Urothelium cell line (cell line): Measurements from ENCODE around the gene ZNF326.

Source experiments
- DNase-seq: peaks from one replicate; pipeline ENCODE4 v3.0.0; 2011; ENCODE audit warnings: low spot score, mixed read lengths
- FAIRE-seq: peaks from 2 replicates; lab custom pipeline; 2011; peaks lifted over from hg19 to GRCh38; lab: Jason Lieb, UNC

The ZNF326 gene, protein sequence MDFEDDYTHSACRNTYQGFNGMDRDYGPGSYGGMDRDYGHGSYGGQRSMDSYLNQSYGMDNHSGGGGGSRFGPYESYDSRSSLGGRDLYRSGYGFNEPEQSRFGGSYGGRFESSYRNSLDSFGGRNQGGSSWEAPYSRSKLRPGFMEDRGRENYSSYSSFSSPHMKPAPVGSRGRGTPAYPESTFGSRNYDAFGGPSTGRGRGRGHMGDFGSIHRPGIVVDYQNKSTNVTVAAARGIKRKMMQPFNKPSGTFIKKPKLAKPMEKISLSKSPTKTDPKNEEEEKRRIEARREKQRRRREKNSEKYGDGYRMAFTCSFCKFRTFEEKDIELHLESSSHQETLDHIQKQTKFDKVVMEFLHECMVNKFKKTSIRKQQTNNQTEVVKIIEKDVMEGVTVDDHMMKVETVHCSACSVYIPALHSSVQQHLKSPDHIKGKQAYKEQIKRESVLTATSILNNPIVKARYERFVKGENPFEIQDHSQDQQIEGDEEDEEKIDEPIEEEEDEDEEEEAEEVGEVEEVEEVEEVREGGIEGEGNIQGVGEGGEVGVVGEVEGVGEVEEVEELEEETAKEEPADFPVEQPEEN

GRCh38 chr1:89994805-89995597, at the start of gene ZNF326:
TSS of gene ZNF326 (plus strand) at chr1:89995110. CDS start at chr1:89995258, 148 bp downstream.
- FAIRE-seq, result peak; percentile 90
- DNase-seq, result peak; percentile 99

- FAIRE-seq (no peak), DNase-seq (peak; percentile 31)
Observed at GRCh38 chr1:89945852-89946476, 48.9 kb upstream of the ZNF326 start.

GRCh38 chr1:89946532-89946931, 48.4 kb upstream of the ZNF326 start:
- DNase-seq, result no peak
- FAIRE-seq, result no peak

GRCh38 chr1:89948722-89949345, 46.1 kb upstream of the ZNF326 start:
- no peak for FAIRE-seq
- no peak for DNase-seq

DNA sequence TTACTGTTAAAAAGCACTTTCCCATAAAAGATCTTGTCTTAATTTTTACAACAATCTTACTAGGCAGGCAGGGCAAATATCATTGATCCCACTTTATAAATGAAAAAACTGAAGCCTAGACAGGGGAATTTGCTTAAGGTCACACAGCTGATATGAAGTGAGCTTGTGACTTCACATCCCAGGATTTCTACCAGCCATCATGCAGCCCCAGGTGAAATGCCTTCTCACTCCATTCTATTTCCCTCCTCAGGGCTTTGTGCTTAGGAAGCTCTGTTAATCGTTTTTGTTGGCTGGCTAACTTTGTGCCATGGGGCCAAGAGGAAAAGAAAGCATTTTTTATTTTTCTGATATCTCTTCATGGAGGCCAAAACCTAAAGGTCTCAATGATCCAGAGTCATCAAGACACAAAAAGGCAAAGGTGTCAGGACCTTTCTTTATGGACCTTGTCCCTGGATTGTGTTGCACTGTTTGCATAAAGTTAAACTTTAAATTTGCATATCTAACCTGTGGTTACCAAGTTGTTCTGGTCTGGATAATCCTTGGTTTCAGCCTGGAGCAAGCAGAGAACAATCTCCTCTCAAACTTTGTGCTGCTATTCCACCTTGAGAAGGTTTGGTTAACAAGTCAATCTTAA, 44.8 kb upstream of the ZNF326 start:
- FAIRE-seq, result no peak
- DNase-seq, result no peak

DNA sequence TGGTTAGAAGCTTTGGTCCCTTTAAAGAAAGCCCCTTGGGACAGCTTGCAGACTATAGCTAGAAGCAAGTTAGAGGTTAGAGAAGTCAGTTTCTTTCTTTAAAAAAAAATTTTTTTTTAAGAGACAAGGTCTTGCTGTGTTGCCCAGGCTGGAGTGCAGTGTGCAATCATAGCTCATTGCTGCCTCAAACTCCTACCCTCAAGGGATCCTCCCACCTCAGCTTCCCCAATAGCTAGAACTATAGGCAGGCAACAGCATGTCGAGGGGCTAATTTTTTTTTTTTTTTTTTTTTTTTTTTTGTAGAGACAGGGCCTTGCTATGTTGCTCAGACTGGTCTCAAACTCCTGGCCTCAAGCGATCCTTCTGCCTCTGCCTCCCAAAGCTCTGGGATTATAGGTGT, 44.2 kb upstream of the ZNF326 start:
- no peak for FAIRE-seq
- no peak for DNase-seq

- FAIRE-seq, result no peak
- DNase-seq, result no peak
Observed at GRCh38 chr1:89951766-89952604, 42.9 kb upstream of the ZNF326 start.

DNA sequence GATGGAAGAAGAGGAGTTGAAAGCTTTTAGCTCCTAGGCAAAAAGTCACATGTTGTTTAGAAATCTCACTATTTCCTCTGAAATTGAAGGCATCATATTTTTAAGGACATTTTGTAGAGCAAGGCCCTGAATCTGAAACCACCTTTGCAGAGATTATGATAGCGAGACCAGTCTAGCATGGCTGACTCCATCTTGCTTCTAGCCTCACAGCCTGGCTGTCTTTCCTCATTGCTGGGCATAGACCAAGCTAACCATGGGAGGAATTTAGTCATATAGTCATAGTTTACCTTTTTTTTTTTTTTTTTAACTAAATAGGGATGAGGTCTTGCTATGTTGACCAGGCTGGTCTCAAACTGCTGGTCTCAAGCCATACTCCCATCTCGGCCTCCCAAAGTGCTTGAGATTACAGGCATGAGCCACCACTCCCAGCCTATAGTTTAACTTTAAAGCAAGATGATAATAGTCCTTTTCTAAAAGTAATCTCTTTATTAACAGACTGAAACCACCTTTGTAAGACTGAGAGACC, 42.2 kb upstream of the ZNF326 start:
- DNase-seq (no peak), FAIRE-seq (no peak)

DNA sequence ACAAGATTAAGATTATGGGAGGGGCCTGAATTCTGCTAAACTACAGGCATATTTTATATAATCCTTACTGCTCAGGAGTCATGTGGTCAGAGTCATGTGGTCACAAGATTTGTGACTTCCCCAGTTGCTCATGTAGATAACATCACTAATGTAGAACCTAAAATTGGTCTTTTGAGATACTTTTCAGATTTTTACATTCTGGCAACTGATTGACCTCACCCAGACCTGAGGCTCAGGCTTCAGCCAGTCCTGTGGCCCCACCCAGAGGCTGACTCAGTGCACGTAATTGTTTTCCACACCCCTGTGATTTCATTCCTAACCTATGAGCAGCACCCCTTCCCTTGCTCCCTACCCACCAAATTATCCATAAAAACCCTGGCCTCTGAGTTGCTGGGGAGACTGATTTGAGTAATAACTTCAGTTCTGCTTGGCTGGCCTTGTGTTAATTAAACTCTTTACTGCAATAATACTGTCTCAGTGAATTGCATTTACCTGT, 41.7 kb upstream of the ZNF326 start:
- peak; percentile 60 for DNase-seq
- no peak for FAIRE-seq

DNA sequence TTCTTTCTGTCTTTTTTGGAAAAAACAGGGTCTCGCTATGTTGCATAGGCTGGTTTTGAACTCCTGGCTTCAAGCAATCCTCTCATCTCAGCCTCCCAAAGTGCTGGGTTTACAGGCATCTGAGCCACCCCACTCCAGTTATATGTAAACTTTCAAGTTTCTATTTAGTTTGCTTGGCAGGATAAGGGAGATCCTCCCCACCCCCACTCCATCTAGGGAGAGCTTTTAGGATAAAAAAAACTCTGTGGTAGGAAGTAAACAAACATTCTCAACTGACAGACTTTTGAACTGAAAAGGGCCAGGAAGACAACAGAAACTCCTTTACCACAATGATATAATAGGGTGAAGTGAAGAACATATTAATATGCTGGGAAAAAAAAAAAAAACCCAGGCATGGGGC, 41.0 kb upstream of the ZNF326 start:
- FAIRE-seq, result no peak
- no peak for DNase-seq

GRCh38 chr1:89954401-89954800, 40.5 kb upstream of the ZNF326 start:
- DNase-seq (no peak), FAIRE-seq (no peak)

GRCh38 chr1:89955311-89956205, 39.4 kb upstream of the ZNF326 start:
- FAIRE-seq, result no peak

GRCh38 chr1:89957107-89957506, 37.8 kb upstream of the ZNF326 start:
- DNase-seq, result no peak
- FAIRE-seq, result no peak

More at GRCh38 chr1:89955311-89956205, 39.4 kb upstream of the ZNF326 start:
- DNase-seq, result no peak

DNA sequence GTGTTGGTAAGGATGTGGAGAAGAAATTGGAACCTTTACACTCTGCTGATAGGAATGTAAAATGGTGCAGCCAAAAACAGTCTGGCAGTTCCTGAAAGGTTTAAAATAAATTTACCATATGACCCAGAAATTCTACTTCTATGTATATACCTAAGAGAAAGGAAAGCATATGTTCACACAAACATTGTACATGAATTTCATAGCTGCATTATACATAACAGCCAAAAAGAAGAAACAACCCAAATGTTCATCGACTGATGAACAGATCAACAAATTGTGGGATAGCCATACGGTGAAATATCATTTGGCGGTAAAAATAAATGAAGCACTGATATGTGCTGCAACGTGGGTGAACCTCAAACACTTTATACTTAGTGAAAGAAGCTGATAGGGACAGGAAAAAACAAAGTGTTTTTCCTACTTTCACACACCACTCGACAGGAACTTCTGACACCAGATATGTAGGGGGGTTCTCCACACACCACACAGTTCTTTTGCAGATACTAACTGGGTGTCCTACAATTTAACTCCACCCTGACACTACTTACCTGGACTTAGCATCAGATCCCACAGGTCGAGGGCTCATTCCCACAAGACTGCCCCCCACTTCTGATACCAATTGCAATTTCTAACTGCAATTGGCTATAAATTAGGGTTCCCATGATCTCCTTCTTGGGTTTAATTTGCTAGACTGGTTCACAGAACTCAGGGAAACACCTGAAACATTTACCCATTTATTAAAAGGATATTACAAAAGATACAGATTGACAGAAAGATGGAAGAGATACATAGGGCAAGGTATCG, 35.9 kb upstream of the ZNF326 start:
- DNase-seq (no peak), FAIRE-seq (no peak)

DNA sequence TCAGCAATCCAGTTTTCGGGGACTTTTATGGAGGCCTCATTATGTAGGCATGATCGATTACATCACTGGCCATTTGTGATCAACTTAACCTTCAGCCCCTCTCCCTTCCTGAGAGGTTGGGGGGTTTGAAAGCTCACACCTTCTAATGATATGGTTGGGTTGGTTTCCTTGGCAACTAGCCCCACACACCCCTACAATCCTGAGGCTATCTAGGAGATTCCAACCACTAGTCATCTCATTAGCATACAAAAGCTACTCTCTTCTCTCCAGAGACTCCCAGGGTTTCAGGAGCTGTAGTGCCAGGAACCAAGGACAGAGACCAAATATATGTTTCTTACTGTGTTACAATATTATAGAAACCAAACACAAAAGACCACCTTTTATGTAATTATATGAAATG, 35.2 kb upstream of the ZNF326 start:
- DNase-seq (no peak), FAIRE-seq (no peak)

DNA sequence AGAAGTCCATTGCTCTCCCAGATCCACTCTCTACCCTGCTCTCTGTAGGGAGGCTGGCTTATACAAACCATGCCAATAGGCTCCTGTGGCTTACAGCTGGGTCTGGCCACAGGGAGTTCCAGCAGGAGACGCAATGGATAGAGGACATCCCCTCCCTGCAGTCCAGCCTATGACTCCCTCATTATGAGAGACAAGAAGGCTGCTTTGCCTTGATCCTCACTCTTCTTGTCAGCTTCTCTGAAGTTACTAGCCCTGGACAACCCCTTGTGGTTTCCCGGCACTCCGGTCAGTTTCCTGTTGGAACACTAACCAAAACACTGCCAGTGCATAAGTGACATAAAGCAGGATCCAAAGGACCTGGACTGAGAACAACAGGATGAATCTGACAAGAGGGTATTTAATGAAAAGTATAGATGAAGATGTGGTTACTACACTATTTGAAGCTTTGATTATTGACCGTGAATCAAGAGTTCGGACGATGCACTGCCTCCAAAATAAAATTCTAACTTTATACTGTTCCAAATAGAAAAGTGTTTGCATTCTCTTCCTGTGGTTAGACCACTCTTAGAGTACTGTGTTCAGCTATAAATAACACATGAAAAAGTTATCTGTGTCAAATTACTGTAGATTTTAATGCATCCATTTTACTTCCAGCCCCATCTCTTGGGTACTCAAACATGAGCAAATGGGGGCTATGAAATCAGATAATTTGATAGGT, 32.7 kb upstream of the ZNF326 start:
- no peak for FAIRE-seq

GRCh38 chr1:89962742-89963075, 32.2 kb upstream of the ZNF326 start:
- no peak for FAIRE-seq

More for the DNA sequence above, 32.7 kb upstream of the ZNF326 start:
- no peak for DNase-seq

More at GRCh38 chr1:89962742-89963075, 32.2 kb upstream of the ZNF326 start:
- no peak for DNase-seq
